HepG2 (cell line): ENCODE measurements around the gene KCTD14. TPM values are rescaled to one million over a fixed set of nuclear protein-coding genes. Genes with fewer than 3 reads are reported as not detected.

Experiments used
- CHD2 ChIP-seq: IDR thresholded peaks from 2 replicates; pipeline ENCODE4 v1.6.1; 2011; ENCODE audit warnings: low read depth, low read length, improper control_type of control experiment
- DNMT3B ChIP-seq: conservative IDR thresholded peaks from 2 replicates; pipeline ENCODE4 v1.6.1; 2016; ENCODE audit warnings: missing biosample characterization, control low read depth
- ELF3 ChIP-seq: IDR thresholded peaks from 2 replicates; pipeline ENCODE4 v1.6.1; 2016; ENCODE audit warnings: missing genetic modification reagents, missing compliant biosample characterization
- KDM6A ChIP-seq: IDR thresholded peaks from 2 replicates; pipeline ENCODE4 v1.6.1; 2016; ENCODE audit warnings: low read depth
- KMT2B ChIP-seq: IDR thresholded peaks from 2 replicates; pipeline ENCODE4 v1.6.1; 2016; ENCODE audit warnings: missing genetic modification reagents, missing compliant biosample characterization
- MIXL1 ChIP-seq: IDR thresholded peaks from 2 replicates; pipeline ENCODE4 v1.6.1; 2016
- RBFOX2 ChIP-seq: fragments of 200-400 bp; formaldehyde crosslinking; IDR thresholded peaks from 2 replicates; pipeline ENCODE4 v1.6.1; 2017; ENCODE audit warnings: low read depth, mild to moderate bottlenecking, low read length
- RFX5 ChIP-seq: IDR thresholded peaks from 2 replicates; pipeline ENCODE4 v1.6.1; 2011; ENCODE audit warnings: low read depth, low read length, improper control_type of control experiment
- SALL1 ChIP-seq: sonication (generic); formaldehyde crosslinking; IDR thresholded peaks from 2 replicates; pipeline ENCODE4 v1.8.0; 2022; ENCODE audit warnings: mild to moderate bottlenecking, missing genetic modification reagents
- SMARCC2 ChIP-seq: fragments of 450-650 bp; IDR thresholded peaks from 2 replicates; pipeline ENCODE4 v1.6.1; 2017; ENCODE audit warnings: antibody characterized with exemption, mild to moderate bottlenecking
- TGIF2 ChIP-seq: IDR thresholded peaks from 2 replicates; pipeline ENCODE4 v1.6.1; 2016; ENCODE audit warnings: control low read depth, missing compliant biosample characterization
- ZFX ChIP-seq: sonication (generic); formaldehyde crosslinking; IDR thresholded peaks from 2 replicates; pipeline ENCODE4 v1.4.0; 2020; ENCODE audit warnings: mild to moderate bottlenecking, low read depth, missing genetic modification reagents, moderate library complexity
- ZNF264 ChIP-seq: sonication (generic); formaldehyde crosslinking; IDR thresholded peaks from 2 replicates; pipeline ENCODE4 v1.4.0; 2020; ENCODE audit warnings: missing genetic modification reagents
- ZNF296 ChIP-seq: sonication (generic); formaldehyde crosslinking; conservative IDR thresholded peaks from 2 replicates; pipeline ENCODE4 v1.5.0; 2020; ENCODE audit warnings: mild to moderate bottlenecking, missing genetic modification reagents
- ZNF317 ChIP-seq: sonication (generic); formaldehyde crosslinking; IDR thresholded peaks from 2 replicates; pipeline ENCODE4 v1.5.0; 2020; ENCODE audit warnings: mild to moderate bottlenecking, missing genetic modification reagents
- ZNF44 ChIP-seq: sonication (generic); formaldehyde crosslinking; IDR thresholded peaks from 2 replicates; pipeline ENCODE4 v1.5.1; 2020; ENCODE audit warnings: mild to moderate bottlenecking, missing genetic modification reagents
- ZNF558 ChIP-seq: sonication (generic); formaldehyde crosslinking; IDR thresholded peaks from 2 replicates; pipeline ENCODE4 v1.9.0; 2022; ENCODE audit warnings: mild to moderate bottlenecking, missing genetic modification reagents, borderline replicate concordance
- ZNF562 ChIP-seq: sonication (generic); formaldehyde crosslinking; IDR thresholded peaks from 2 replicates; pipeline ENCODE4 v1.8.0; 2022; ENCODE audit warnings: missing genetic modification reagents, borderline replicate concordance
- ZNF709 ChIP-seq: sonication (generic); formaldehyde crosslinking; IDR thresholded peaks from 2 replicates; pipeline ENCODE4 v1.5.0; 2020; ENCODE audit warnings: mild to moderate bottlenecking, missing genetic modification reagents
- ZSCAN22 ChIP-seq: sonication (generic); formaldehyde crosslinking; IDR thresholded peaks from 2 replicates; pipeline ENCODE4 v1.4.0; 2020; ENCODE audit warnings: mild to moderate bottlenecking, missing genetic modification reagents
- polyA plus RNA-seq, 8 experiments: library from polyadenylated mRNA; depleted of rRNA in 3 of 8; stranded (reverse) in 7 of 8; unstranded in 1 of 8; fragments of >200 nt; fragmentation: Illumina TruSeq in 4 of 8; extraction: Trizol in 4 of 8; gene quantifications; 2 replicates each; pipeline versions ENCODE4 v1.2.1 to v1.2.3, GENCODE V29; 2011 to 2016; ENCODE audit warnings: low read depth in 4 of 8, missing spikeins in 1 of 8, mixed read lengths in 1 of 8; ENCODE audit not compliant: insufficient read depth in 1 of 8
- total RNA-seq, 5 experiments: library from RNA; depleted of rRNA; stranded (reverse); fragments of >200 nt; fragmentation: Illumina TruSeq; extraction: Trizol; gene quantifications; 2 replicates each; pipeline ENCODE4 v1.2.3, GENCODE V29; 2016; ENCODE audit warnings: low read depth in 1 of 5
- TF ChIP-seq, protein P1 (sequence below): sonication (generic); formaldehyde crosslinking; IDR thresholded peaks from 2 replicates; pipeline ENCODE4 v1.5.1; 2020; ENCODE audit warnings: mild to moderate bottlenecking, missing genetic modification reagents, moderate library complexity
- TF ChIP-seq, protein P2 (sequence below): sonication (generic); formaldehyde crosslinking; IDR thresholded peaks from 2 replicates; pipeline ENCODE4 v1.8.0; 2022; ENCODE audit warnings: mild to moderate bottlenecking, missing genetic modification reagents, moderate library complexity
- TF ChIP-seq, protein P3 (sequence below): IDR thresholded peaks from 2 replicates; pipeline ENCODE4 v1.6.1; 2016; ENCODE audit warnings: missing genetic modification reagents, missing compliant biosample characterization
- TF ChIP-seq, protein P4 (sequence below): sonication (generic); formaldehyde crosslinking; IDR thresholded peaks from 2 replicates; pipeline ENCODE4 v1.5.1; 2020; ENCODE audit warnings: mild to moderate bottlenecking, moderate library complexity, missing genetic modification reagents

KCTD14 gene
- total and polyA plus RNA-seq, 2 of the 13 experiments (the other 11 are each of a cell fraction or from before 2014, with no cell fraction given) = 10.3 to 15.6 TPM

- TF ChIP-seq, protein P1, sequence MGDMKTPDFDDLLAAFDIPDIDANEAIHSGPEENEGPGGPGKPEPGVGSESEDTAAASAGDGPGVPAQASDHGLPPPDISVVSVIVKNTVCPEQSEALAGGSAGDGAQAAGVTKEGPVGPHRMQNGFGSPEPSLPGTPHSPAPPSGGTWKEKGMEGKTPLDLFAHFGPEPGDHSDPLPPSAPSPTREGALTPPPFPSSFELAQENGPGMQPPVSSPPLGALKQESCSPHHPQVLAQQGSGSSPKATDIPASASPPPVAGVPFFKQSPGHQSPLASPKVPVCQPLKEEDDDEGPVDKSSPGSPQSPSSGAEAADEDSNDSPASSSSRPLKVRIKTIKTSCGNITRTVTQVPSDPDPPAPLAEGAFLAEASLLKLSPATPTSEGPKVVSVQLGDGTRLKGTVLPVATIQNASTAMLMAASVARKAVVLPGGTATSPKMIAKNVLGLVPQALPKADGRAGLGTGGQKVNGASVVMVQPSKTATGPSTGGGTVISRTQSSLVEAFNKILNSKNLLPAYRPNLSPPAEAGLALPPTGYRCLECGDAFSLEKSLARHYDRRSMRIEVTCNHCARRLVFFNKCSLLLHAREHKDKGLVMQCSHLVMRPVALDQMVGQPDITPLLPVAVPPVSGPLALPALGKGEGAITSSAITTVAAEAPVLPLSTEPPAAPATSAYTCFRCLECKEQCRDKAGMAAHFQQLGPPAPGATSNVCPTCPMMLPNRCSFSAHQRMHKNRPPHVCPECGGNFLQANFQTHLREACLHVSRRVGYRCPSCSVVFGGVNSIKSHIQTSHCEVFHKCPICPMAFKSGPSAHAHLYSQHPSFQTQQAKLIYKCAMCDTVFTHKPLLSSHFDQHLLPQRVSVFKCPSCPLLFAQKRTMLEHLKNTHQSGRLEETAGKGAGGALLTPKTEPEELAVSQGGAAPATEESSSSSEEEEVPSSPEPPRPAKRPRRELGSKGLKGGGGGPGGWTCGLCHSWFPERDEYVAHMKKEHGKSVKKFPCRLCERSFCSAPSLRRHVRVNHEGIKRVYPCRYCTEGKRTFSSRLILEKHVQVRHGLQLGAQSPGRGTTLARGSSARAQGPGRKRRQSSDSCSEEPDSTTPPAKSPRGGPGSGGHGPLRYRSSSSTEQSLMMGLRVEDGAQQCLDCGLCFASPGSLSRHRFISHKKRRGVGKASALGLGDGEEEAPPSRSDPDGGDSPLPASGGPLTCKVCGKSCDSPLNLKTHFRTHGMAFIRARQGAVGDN (CRISPR knock-in tag) = no peak
- peak; percentile 36; the same call in 1 of the 2 replicates for TF ChIP-seq ZFX (CRISPR knock-in tag)
- TF ChIP-seq, protein P2, sequence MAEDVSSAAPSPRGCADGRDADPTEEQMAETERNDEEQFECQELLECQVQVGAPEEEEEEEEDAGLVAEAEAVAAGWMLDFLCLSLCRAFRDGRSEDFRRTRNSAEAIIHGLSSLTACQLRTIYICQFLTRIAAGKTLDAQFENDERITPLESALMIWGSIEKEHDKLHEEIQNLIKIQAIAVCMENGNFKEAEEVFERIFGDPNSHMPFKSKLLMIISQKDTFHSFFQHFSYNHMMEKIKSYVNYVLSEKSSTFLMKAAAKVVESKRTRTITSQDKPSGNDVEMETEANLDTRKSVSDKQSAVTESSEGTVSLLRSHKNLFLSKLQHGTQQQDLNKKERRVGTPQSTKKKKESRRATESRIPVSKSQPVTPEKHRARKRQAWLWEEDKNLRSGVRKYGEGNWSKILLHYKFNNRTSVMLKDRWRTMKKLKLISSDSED (CRISPR knock-in tag) = no peak
- TF ChIP-seq MIXL1 (CRISPR knock-in tag) = no peak
- no peak for TF ChIP-seq ZNF558
- peak; percentile 34; the same call in 1 of the 2 replicates for TF ChIP-seq SALL1 (CRISPR knock-in tag)
- TF ChIP-seq ZNF709 (CRISPR knock-in tag) = 0 out of 2 replicates have a peak, but pooled peaks have one; percentile 36
- peak; percentile 59 for TF ChIP-seq ELF3 (CRISPR knock-in tag)
- TF ChIP-seq SMARCC2 = no peak
- TF ChIP-seq CHD2 = peak; percentile 10; the same call in 1 of the 2 replicates
- TF ChIP-seq, protein P3, sequence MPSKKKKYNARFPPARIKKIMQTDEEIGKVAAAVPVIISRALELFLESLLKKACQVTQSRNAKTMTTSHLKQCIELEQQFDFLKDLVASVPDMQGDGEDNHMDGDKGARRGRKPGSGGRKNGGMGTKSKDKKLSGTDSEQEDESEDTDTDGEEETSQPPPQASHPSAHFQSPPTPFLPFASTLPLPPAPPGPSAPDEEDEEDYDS = peak; percentile 67; the same call in 1 of the 2 replicates
- 0 out of 2 replicates have a peak, but pooled peaks have one; percentile 28 for TF ChIP-seq ZNF317 (CRISPR knock-in tag)
- TF ChIP-seq, protein P4, sequence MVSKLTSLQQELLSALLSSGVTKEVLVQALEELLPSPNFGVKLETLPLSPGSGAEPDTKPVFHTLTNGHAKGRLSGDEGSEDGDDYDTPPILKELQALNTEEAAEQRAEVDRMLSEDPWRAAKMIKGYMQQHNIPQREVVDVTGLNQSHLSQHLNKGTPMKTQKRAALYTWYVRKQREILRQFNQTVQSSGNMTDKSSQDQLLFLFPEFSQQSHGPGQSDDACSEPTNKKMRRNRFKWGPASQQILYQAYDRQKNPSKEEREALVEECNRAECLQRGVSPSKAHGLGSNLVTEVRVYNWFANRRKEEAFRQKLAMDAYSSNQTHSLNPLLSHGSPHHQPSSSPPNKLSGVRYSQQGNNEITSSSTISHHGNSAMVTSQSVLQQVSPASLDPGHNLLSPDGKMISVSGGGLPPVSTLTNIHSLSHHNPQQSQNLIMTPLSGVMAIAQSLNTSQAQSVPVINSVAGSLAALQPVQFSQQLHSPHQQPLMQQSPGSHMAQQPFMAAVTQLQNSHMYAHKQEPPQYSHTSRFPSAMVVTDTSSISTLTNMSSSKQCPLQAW (CRISPR knock-in tag) = 0 out of 2 replicates have a peak, but pooled peaks have one; percentile 22
- TF ChIP-seq RFX5 = no peak
- no peak for TF ChIP-seq ZNF44 (CRISPR knock-in tag)
- TF ChIP-seq ZSCAN22 (CRISPR knock-in tag) = no peak
- peak; percentile 67 for TF ChIP-seq TGIF2 (CRISPR knock-in tag)
- 0 out of 2 replicates have a peak, but pooled peaks have one; percentile 45 for TF ChIP-seq RBFOX2
- TF ChIP-seq KDM6A (CRISPR knock-in tag) = no peak
- no peak for TF ChIP-seq ZNF562 (CRISPR knock-in tag)
- no peak for TF ChIP-seq KMT2B (CRISPR knock-in tag)
- TF ChIP-seq ZNF264 (CRISPR knock-in tag) = no peak
- no peak for TF ChIP-seq ZNF296 (CRISPR knock-in tag)
- TF ChIP-seq DNMT3B (CRISPR knock-in tag) = 0 out of 2 replicates have a peak, but pooled peaks have one; percentile 43
These were observed 28.1 kb upstream of the KCTD14 start (continued) for GRCh38 chr11:78050964-78051831.
